Effector CD8-positive, alpha-beta T cell (primary cell): ENCODE results near the gene ANKS6.
"Not testable (repeated sequence)": the region's sequence is repeated elsewhere in the genome, so short reads cannot be mapped to it uniquely, and the experiment has no call there.

ENCODE experiments used
- DNase-seq: peaks from one replicate; lab custom pipeline; 2025; lab: John Stamatoyannopoulos, UW

ANKS6 gene

GRCh38 chr9:98702835-98703380, 93.4 kb downstream of the ANKS6 start:
- no peak for DNase-seq

- no peak for DNase-seq
These were observed 94.0 kb downstream of the ANKS6 start for GRCh38 chr9:98702340-98702739.

- no peak for DNase-seq
These were observed 94.8 kb downstream of the ANKS6 start for GRCh38 chr9:98701576-98701975.

- DNase-seq, result no peak
These were observed 95.6 kb downstream of the ANKS6 start for GRCh38 chr9:98700801-98701200.

GRCh38 chr9:98698856-98699255, 97.5 kb downstream of the ANKS6 start:
- DNase-seq, result no peak

GRCh38 chr9:98694943-98695342, 101.4 kb downstream of the ANKS6 start:
- no peak for DNase-seq

- DNase-seq, result no peak
These were observed 104.0 kb downstream of the ANKS6 start for GRCh38 chr9:98692392-98692791.

GRCh38 chr9:98691890-98692289, 104.5 kb downstream of the ANKS6 start:
- no peak for DNase-seq

- no peak for DNase-seq
These were observed 105.7 kb downstream of the ANKS6 start for GRCh38 chr9:98690686-98691085.

- no peak for DNase-seq
These were observed 107.5 kb downstream of the ANKS6 start for GRCh38 chr9:98688710-98689495.

GRCh38 chr9:98687911-98688310, 108.4 kb downstream of the ANKS6 start:
- DNase-seq, result no peak

- no peak for DNase-seq
These were observed 109.1 kb downstream of the ANKS6 start for GRCh38 chr9:98686961-98687855.

- not testable (repeated sequence) for DNase-seq
These were observed 111.5 kb downstream of the ANKS6 start for GRCh38 chr9:98684816-98685215.
